ENCODE measurements around the gene BCAN. TPM values are rescaled to one million over a fixed set of nuclear protein-coding genes. Genes with fewer than 3 reads are reported as not detected.

The BCAN gene
- total and polyA plus RNA-seq, 2 of the 4 experiments (the other 2 are of a cell fraction), result 0.07 TPM; not detected in 1

DNA sequence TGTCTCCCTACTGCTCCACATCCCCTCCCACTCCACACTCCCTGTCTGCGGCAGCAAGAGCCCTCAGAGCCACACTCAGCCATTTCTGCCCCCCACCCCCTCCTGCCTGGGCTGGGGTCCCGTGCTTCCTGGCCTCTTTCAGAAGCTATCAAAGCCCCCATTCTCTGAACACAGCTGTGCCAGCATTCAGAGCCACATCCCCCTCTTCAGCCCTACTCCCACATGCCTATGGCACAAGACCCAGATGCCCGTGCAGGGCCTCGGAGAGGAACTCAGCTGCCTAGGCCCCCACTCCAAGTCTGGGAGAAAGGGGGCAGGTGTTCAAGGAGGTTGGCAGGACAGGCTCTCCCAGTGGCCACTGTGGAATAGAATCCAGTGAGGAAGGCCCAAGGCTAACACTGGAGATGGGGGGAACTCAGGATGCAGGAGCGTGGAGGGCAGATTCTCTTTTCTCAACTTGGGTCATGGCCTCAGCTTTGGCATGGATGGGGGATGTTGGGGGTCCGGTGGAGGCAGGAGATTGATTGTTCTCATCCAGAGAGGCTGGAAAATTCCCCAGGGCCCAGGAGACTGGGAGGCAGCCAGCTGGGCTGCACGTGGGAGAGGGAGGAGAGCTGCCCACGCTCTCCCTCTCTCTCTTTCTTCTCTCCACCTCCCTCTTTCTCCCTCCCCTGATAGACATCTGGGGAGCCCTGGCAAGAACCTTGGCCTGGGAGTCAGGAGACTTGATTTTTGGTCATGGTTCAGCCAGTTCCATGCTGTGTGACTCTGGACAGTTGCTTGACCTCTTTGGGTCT lies 3.5 kb upstream of the BCAN start:
- Histone ChIP-seq H3K36me3 (ENCODE audit: control insufficient read depth, insufficient read depth, low read length) (no peaks in the 10 kb centered on the region), H2AK9ac (replicated peaks; ENCODE audit: low read depth, low read length, poor library complexity) (no peak overlapping the region), H2BK20ac (ENCODE audit: low read depth, low read length) (no peak overlapping the region), H2BK120ac (ENCODE audit: low read depth, low read length) (no peak overlapping the region), H3K14ac (replicated peaks; ENCODE audit: low read depth, low read length) (no peak overlapping the region), H3K4me3 (ENCODE audit: insufficient read depth, low read depth, low read length) (no peak overlapping the region), H4K91ac (ENCODE audit: insufficient read depth, low read depth, low read length) (no peak overlapping the region), H2AK5ac (ENCODE audit: low read depth, low read length) (no peak overlapping the region), H4K8ac (ENCODE audit: low read depth in 2 of 2, low read length in 2 of 2) (no peak overlapping the region), H3K56ac (ENCODE audit: extremely low read depth, insufficient read depth, low read length) (no peak overlapping the region), H4K20me1 (ENCODE audit: insufficient read depth, low read length) (peaks cover 11% of the 10 kb centered on the region; the same call in 1 of the 2 replicates), H2BK5ac (ENCODE audit: low read depth, low read length, poor library complexity, severe bottlenecking) (no peak overlapping the region), H3K27ac (ENCODE audit: insufficient read depth, low read length) (no peak overlapping the region), H2AFZ (replicated peaks; ENCODE audit: low read length, poor library complexity) (no peak overlapping the region), H3K4me2 (ENCODE audit: low read depth, low read length) (no peak overlapping the region), H3K4ac (ENCODE audit: low read depth, low read length) (no peak overlapping the region), H2BK15ac (ENCODE audit: low read depth, low read length) (no peak overlapping the region), H4K5ac (ENCODE audit: low read depth, low read length) (no peak overlapping the region), H3K23ac (ENCODE audit: low read depth, low read length) (no peak overlapping the region), H3K9me3 (ENCODE audit: control insufficient read depth, insufficient read depth, low read length) (no peaks in the 10 kb centered on the region), H3K4me1 (ENCODE audit: control insufficient read depth, insufficient read depth, low read length) (no peaks in the 10 kb centered on the region; the same call in 1 of the 2 replicates), H3K9ac (ENCODE audit: low read depth, low read length) (no peak overlapping the region), H3K9me1 (ENCODE audit: insufficient read depth, low read length) (no peaks in the 10 kb centered on the region), H3K27me3 (ENCODE audit: control insufficient read depth, insufficient read depth, low read length) (peaks cover 85% of the 10 kb centered on the region), H3K18ac (ENCODE audit: low read depth, low read length) (no peak overlapping the region), H3K79me1 (ENCODE audit: low read depth in 1 of 2, low read length in 2 of 2) (no peaks in the 10 kb centered on the region)
- dilution Hi-C loops (cut with HindIII; ENCODE audit: low sequenced_read_pairs, unreplicated experiment), result no loop called here
- intact Hi-C loops (cut with micrococcal nuclease), result no loop called here
- no peak for ATAC-seq (ENCODE audit: low read depth)
- POLR2A ChIA-PET (ENCODE audit: unreplicated experiment), result no interaction called here
- TF ChIP-seq MXI1 (IDR thresholded peaks at IDR 0.05; ENCODE audit: borderline replicate concordance, low read depth, low read length) (no peak), RFX5 (IDR thresholded peaks at IDR 0.05; ENCODE audit: low read depth, low read length) (no peak), SMC3 (IDR thresholded peaks at IDR 0.05; ENCODE audit: low read depth, low read length) (no peak), FOS (IDR thresholded peaks at IDR 0.05; ENCODE audit: low read depth, low read length) (no peak), RCOR1 (IDR thresholded peaks at IDR 0.05; ENCODE audit: insufficient replicate concordance, low read length) (no peak), NFE2L2 (IDR thresholded peaks at IDR 0.05; ENCODE audit: low read depth, low read length) (no peak), POLR2A (IDR thresholded peaks at IDR 0.05; ENCODE audit: low read depth, low read length) (no peak), MAFK (IDR thresholded peaks at IDR 0.05; ENCODE audit: low read depth, low read length) (no peak), CEBPB (IDR thresholded peaks at IDR 0.05; ENCODE audit: low read depth, low read length) (no peak), RAD21 (IDR thresholded peaks at IDR 0.05; ENCODE audit: low read length) (no peak)
- TF ChIP-seq, protein P1, sequence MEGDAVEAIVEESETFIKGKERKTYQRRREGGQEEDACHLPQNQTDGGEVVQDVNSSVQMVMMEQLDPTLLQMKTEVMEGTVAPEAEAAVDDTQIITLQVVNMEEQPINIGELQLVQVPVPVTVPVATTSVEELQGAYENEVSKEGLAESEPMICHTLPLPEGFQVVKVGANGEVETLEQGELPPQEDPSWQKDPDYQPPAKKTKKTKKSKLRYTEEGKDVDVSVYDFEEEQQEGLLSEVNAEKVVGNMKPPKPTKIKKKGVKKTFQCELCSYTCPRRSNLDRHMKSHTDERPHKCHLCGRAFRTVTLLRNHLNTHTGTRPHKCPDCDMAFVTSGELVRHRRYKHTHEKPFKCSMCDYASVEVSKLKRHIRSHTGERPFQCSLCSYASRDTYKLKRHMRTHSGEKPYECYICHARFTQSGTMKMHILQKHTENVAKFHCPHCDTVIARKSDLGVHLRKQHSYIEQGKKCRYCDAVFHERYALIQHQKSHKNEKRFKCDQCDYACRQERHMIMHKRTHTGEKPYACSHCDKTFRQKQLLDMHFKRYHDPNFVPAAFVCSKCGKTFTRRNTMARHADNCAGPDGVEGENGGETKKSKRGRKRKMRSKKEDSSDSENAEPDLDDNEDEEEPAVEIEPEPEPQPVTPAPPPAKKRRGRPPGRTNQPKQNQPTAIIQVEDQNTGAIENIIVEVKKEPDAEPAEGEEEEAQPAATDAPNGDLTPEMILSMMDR (conservative IDR thresholded peaks at IDR 0.05; ENCODE audit: low read depth, low read length), result no peak
- CTCF ChIA-PET, result no interaction called here
- 38% methylated on average over 2 of the region's 8 CpGs; no CpG with 5 or more reads in 1 of the 2 experiments for WGBS, 2 experiments (ENCODE audit: extremely low coverage in 2 of 2, insufficient read length in 1 of 2)
- no peak for DNase-seq
- in situ Hi-C loops (cut with MboI; ENCODE audit: low sequenced_read_pairs), result no loop called here
- BruUV-seq (replicated peaks), result no TSS peak

Measured in IMR-90 (cell line).